ENCODE data around the gene KANK2. TPM values are rescaled to one million over a fixed set of nuclear protein-coding genes. Genes with fewer than 3 reads are reported as not detected.

Gene KANK2
- total and polyA plus RNA-seq, 2 of the 8 experiments (the other 6 are each of a cell fraction or from before 2014, with no cell fraction given), result 25.2 to 42.3 TPM

DNA sequence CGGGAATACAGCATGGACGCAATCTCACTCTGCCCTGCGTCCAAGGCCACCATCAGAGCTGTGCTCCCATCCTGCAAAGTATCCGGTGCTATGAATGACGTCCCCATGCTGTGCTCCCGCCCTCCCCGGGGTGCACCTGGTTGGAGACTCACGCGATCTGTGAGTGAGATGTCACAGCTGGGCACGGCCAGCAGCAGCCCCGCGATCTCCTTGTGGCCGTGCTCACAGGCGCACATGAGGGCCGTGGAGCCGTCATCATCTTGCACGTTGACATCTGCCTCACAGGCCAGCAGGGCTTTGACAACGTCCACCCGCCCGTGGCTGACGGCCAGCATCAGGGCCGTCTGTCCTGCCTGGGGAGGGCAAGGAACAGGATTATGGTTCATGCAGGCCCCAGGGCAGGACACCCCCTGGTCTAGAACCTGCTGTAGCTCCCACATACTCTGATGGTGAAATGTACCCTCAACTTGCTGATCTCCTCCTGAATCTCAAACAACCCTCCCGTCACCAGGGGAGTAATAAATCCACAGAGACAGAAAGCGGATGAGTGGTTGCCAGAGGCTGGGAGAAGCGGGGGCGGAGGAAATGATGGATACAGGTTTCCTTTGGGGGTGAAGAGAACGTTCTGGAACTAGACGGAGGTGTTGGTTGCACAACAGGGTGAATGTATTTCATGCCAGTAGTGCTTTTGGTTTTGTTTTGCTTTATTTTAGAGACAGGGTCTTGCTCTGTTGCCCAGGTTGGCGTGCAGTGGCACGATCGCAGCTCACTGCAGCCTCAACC is 27.3 kb downstream of the KANK2 start:
- no peak overlapping the region for H2BK12ac ChIP-seq (ENCODE audit: low read depth, low read length)
- ChIA-PET CTCF (ENCODE audit: partially characterized antibody) (interaction anchor here (0.6 to 1.0 kb wide), 4 partner anchors 21 to 357 kb away, joined by 3 to 5 read pairs (median 3); no protein-coding TSS in a partner anchor), POLR2A (ENCODE audit: partially characterized antibody) (interaction anchor here (1.1 to 1.5 kb wide), 3 partner anchors 9 to 25 kb away, joined by 3 to 4 read pairs (median 3); no protein-coding TSS in a partner anchor)
- TF ChIP-seq SP4 (IDR thresholded peaks at IDR 0.05; ENCODE audit: low read length) (no peak), JUND (IDR thresholded peaks at IDR 0.05; ENCODE audit: low read length) (no peak), HDAC6 (IDR thresholded peaks at IDR 0.05; ENCODE audit: low read depth, low read length) (no peak), SP2 (IDR thresholded peaks at IDR 0.05; ENCODE audit: low read length) (no peak)
- no peak overlapping the region for H3K4ac ChIP-seq (replicated peaks; ENCODE audit: insufficient read length, low read depth, low read length)
- DNase-seq (ENCODE audit: low read depth in 1 of 2, low spot score in 2 of 2) (no peak), FAIRE-seq (no peak)
- no peak overlapping the region for H3K18ac ChIP-seq (ENCODE audit: extremely low read depth, low read length)
- no peaks in the 10 kb centered on the region for H3K27me3 ChIP-seq (replicated peaks in 1 of 4; ENCODE audit: control insufficient read depth in 3 of 4, extremely low read depth in 1 of 4, insufficient read depth in 3 of 4, low read length in 3 of 4)
- 92% methylated on average over 31 of the region's 31 CpGs; no CpG with 5 or more reads in 1 of the 2 experiments for WGBS, 2 experiments (ENCODE audit: extremely low coverage in 1 of 2, insufficient coverage in 1 of 2, insufficient read length in 1 of 2, insufficient replicate concordance in 2 of 2, low coverage in 1 of 2, low lambda C conversion rate in 2 of 2, missing lambda C conversion rate in 1 of 2)
- H3K36me3 ChIP-seq (ENCODE audit: control insufficient read depth in 2 of 4, insufficient read depth in 4 of 4, low read length in 3 of 4), result peaks cover 0 to 25% (median 16%) of the 10 kb centered on the region in 4 experiments; a peak in 7 of 8 replicates
- H4K8ac ChIP-seq (ENCODE audit: extremely low read depth, insufficient read depth, low read length), result no peak overlapping the region
- H3K4me2 ChIP-seq (ENCODE audit: insufficient read depth in 1 of 2, low read depth in 2 of 2, low read length in 2 of 2), result no peak overlapping the region
- no peak overlapping the region for H3K9ac ChIP-seq (replicated peaks in 1 of 4; ENCODE audit: extremely low read depth in 1 of 4, low read depth in 3 of 4, low read length in 3 of 4)
- H2BK20ac ChIP-seq (ENCODE audit: low read length), result no peak overlapping the region
- no peak overlapping the region for H2BK15ac ChIP-seq (ENCODE audit: low read length)
- H3K79me1 ChIP-seq (ENCODE audit: low read depth, low read length), result no peaks in the 10 kb centered on the region
- no peaks in the 10 kb centered on the region for H3K4me1 ChIP-seq (replicated peaks in 1 of 4; ENCODE audit: control insufficient read depth in 3 of 4, insufficient read depth in 4 of 4, low read length in 3 of 4)
- H2AK5ac ChIP-seq (ENCODE audit: low read depth, low read length), result no peak overlapping the region
- no peak overlapping the region for H3K14ac ChIP-seq (ENCODE audit: insufficient read length)
- H2BK120ac ChIP-seq (replicated peaks; ENCODE audit: low read depth, low read length), result no peak overlapping the region
- no peaks in the 10 kb centered on the region for H3K23me2 ChIP-seq (ENCODE audit: low read depth, low read length)
- H2AFZ ChIP-seq (ENCODE audit: low read length), result no peak overlapping the region
- no peak overlapping the region for H3K56ac ChIP-seq (replicated peaks; ENCODE audit: insufficient read length, low read depth, low read length)
- peaks cover 0 to 3% of the 10 kb centered on the region in 2 experiments for H4K20me1 ChIP-seq (replicated peaks in 1 of 2; ENCODE audit: control insufficient read depth in 1 of 2, insufficient read depth in 2 of 2, low read length in 2 of 2)
- no peak overlapping the region for H3K23ac ChIP-seq (ENCODE audit: insufficient read length)
- H3K4me3 ChIP-seq (ENCODE audit: extremely low read depth in 1 of 4, insufficient read depth in 2 of 4, low read depth in 3 of 4, low read length in 4 of 4), result no peak overlapping the region
- H2BK5ac ChIP-seq (ENCODE audit: low read depth, low read length), result no peak overlapping the region
- H3K79me2 ChIP-seq (ENCODE audit: control insufficient read depth in 1 of 2, insufficient read depth in 2 of 2, low read length in 2 of 2), result no peaks in the 10 kb centered on the region
- H3K27ac ChIP-seq (ENCODE audit: low read depth, low read length), result no peak overlapping the region
- no peak overlapping the region for H4K5ac ChIP-seq (ENCODE audit: insufficient read length, low read depth, low read length)
- no peaks in the 10 kb centered on the region for H3K9me3 ChIP-seq (ENCODE audit: insufficient read depth in 2 of 2, low read depth in 1 of 2, low read length in 1 of 2)
- no peak overlapping the region for H4K91ac ChIP-seq (replicated peaks; ENCODE audit: insufficient read length, low read length)

Data from H1 (cell line).